ENCODE measurements around the gene STAT2.

STAT2 gene

GRCh38 chr12:56377310-56377988, 17.5 kb upstream of the STAT2 start:
- Histone ChIP-seq H3K79me2 (ENCODE audit: low read length) (no peaks in the 10 kb centered on the region), H2AFZ (ENCODE audit: low read depth, low read length) (peak overlapping the region; percentile 73), H3K27ac (ENCODE audit: low read length) (0 out of 2 replicates have a peak overlapping the region, but pooled peaks have one; percentile 8), H3K4me1 (ENCODE audit: low read length) (peaks cover 38% of the 10 kb centered on the region), H3K4me2 (ENCODE audit: low read length) (peak overlapping the region; percentile 20), H3K27me3 (ENCODE audit: low read depth, low read length) (no peaks in the 10 kb centered on the region), H3K36me3 (replicated peaks; ENCODE audit: low read depth, low read length) (no peaks in the 10 kb centered on the region), H3K9ac (ENCODE audit: low read length) (0 out of 2 replicates have a peak overlapping the region, but pooled peaks have one; percentile 17), H4K20me1 (ENCODE audit: insufficient read depth, low read length) (no peaks in the 10 kb centered on the region), H3K9me3 (ENCODE audit: insufficient read depth, low read length) (no peaks in the 10 kb centered on the region), H3K4me3 (ENCODE audit: low read length) (no peak overlapping the region)
- TF ChIP-seq CTCF (IDR thresholded peaks at IDR 0.05; ENCODE audit: low read depth, low read length) (no peak; the same call in 1 of the 2 replicates), EZH2phosphoT487 (IDR thresholded peaks at IDR 0.05; ENCODE audit: low read depth) (no peak)

GRCh38 chr12:56375598-56376434, 15.9 kb upstream of the STAT2 start:
- H3K27me3 ChIP-seq (ENCODE audit: low read depth, low read length), result no peaks in the 10 kb centered on the region
- H3K36me3 ChIP-seq (replicated peaks; ENCODE audit: low read depth, low read length), result no peaks in the 10 kb centered on the region
- H3K9me3 ChIP-seq (ENCODE audit: insufficient read depth, low read length), result no peaks in the 10 kb centered on the region
- no peaks in the 10 kb centered on the region for H3K79me2 ChIP-seq (ENCODE audit: low read length)
- H3K9ac ChIP-seq (ENCODE audit: low read length), result peak overlapping the region; percentile 20
- peak overlapping the region; percentile 44 for H3K4me3 ChIP-seq (ENCODE audit: low read length)
- peak overlapping the region; percentile 59 for H3K4me2 ChIP-seq (ENCODE audit: low read length)
- peaks cover 38% of the 10 kb centered on the region for H3K4me1 ChIP-seq (ENCODE audit: low read length)
- TF ChIP-seq CTCF (IDR thresholded peaks at IDR 0.05; ENCODE audit: low read depth, low read length), result no peak
- no peak overlapping the region for H2AFZ ChIP-seq (ENCODE audit: low read depth, low read length)
- peak overlapping the region; percentile 68 for H3K27ac ChIP-seq (ENCODE audit: low read length)
- no peaks in the 10 kb centered on the region for H4K20me1 ChIP-seq (ENCODE audit: insufficient read depth, low read length)

- no peaks in the 10 kb centered on the region for H4K20me1 ChIP-seq (ENCODE audit: insufficient read depth, low read length)
- H3K27ac ChIP-seq (ENCODE audit: low read length), result peak overlapping the region; percentile 68
- no peaks in the 10 kb centered on the region for H3K27me3 ChIP-seq (ENCODE audit: low read depth, low read length)
- H3K4me3 ChIP-seq (ENCODE audit: low read length), result peak overlapping the region; percentile 52
- no peak for TF ChIP-seq EZH2phosphoT487 (IDR thresholded peaks at IDR 0.05; ENCODE audit: low read depth)
- H3K4me1 ChIP-seq (ENCODE audit: low read length), result peaks cover 38% of the 10 kb centered on the region
- H3K9ac ChIP-seq (ENCODE audit: low read length), result peak overlapping the region; percentile 20
- peak overlapping the region; percentile 68 for H2AFZ ChIP-seq (ENCODE audit: low read depth, low read length)
- no peaks in the 10 kb centered on the region for H3K36me3 ChIP-seq (replicated peaks; ENCODE audit: low read depth, low read length)
- no peaks in the 10 kb centered on the region for H3K79me2 ChIP-seq (ENCODE audit: low read length)
- H3K4me2 ChIP-seq (ENCODE audit: low read length), result peak overlapping the region; percentile 59
- H3K9me3 ChIP-seq (ENCODE audit: insufficient read depth, low read length), result no peaks in the 10 kb centered on the region
Observed at GRCh38 chr12:56374726-56375597, 15.1 kb upstream of the STAT2 start.

GRCh38 chr12:56373515-56373914, 13.6 kb upstream of the STAT2 start:
- Histone ChIP-seq H3K27ac (ENCODE audit: low read length) (no peak overlapping the region), H4K20me1 (ENCODE audit: insufficient read depth, low read length) (no peaks in the 10 kb centered on the region), H3K36me3 (replicated peaks; ENCODE audit: low read depth, low read length) (no peaks in the 10 kb centered on the region), H3K27me3 (ENCODE audit: low read depth, low read length) (no peaks in the 10 kb centered on the region), H3K4me2 (ENCODE audit: low read length) (no peak overlapping the region), H3K79me2 (ENCODE audit: low read length) (no peaks in the 10 kb centered on the region), H2AFZ (ENCODE audit: low read depth, low read length) (no peak overlapping the region), H3K4me3 (ENCODE audit: low read length) (no peak overlapping the region), H3K9me3 (ENCODE audit: insufficient read depth, low read length) (no peaks in the 10 kb centered on the region), H3K9ac (ENCODE audit: low read length) (no peak overlapping the region), H3K4me1 (ENCODE audit: low read length) (peaks cover 38% of the 10 kb centered on the region)
- no peak for TF ChIP-seq CTCF (IDR thresholded peaks at IDR 0.05; ENCODE audit: low read depth, low read length)
- TF ChIP-seq EZH2phosphoT487 (IDR thresholded peaks at IDR 0.05; ENCODE audit: low read depth), result no peak
